GM21825 (cell line): ENCODE measurements around the gene CEBPB.
"Not testable (repeated sequence)": the region's sequence is repeated elsewhere in the genome, so short reads cannot be mapped to it uniquely, and the experiment has no call there.

Source experiments
- ATAC-seq: cut with Tn5 transposase; IDR thresholded peaks from one replicate; pipeline ENCODE4 v1.9.1; 2021; ENCODE audit warnings: mild to moderate bottlenecking, moderate library complexity; ENCODE audit not compliant: unreplicated experiment

The CEBPB gene

DNA sequence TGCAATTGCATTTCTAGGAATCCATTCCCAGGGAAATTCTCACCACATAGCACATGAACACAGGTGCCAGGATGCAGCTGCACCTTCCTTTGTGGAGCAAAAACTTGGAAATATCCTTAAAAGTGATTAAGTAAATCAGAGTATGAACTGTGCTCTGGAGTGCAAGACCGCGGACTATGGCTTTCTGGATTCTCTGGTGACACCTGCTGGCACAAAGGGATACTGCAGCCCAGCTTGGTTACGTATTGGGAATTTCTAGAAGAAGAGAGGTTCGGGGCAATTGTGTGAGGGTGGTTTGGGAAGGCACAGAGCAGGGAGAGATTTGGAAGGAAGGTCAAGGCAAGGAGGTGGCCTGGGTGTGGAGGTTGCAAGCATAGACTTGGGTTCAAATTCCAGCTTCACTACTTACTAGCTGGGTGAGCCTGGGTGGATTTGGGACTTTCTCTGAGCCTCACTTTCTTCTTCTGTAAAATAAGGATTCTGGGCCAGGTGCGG is 21.3 kb upstream of the CEBPB start:
- no peak for ATAC-seq

DNA sequence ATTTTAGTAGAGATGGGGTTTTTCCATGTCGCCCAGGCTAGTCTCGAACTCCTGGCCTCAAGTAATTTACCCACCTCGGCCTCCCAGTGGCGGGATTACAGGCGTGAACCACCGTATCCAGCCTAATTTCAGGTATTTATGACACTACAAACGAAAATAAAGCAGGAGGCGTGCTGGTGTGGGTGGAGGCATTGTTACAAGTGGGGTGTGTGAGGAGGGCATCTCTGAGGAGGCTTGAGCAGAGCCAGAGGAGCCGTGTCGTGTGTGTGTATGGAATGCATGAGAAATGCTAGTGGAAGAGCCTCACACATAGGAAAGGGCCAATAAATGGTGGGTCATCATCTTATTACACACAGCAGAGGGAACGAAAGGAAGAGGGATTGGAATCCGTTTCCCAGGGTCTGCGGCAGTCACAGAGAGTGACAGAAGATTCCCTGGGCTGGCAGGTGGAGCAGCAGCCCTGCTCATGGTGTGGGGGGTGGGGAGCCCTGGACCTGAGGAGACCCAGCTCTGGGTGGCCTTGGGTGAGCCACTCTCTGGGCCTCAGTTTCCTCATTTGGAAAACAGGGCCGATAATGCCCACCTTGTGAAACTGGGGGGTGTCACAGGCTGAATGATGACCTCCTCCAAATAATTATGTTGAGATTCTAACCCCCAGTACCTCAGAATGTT is 19.9 kb upstream of the CEBPB start:
- ATAC-seq: no peak

DNA sequence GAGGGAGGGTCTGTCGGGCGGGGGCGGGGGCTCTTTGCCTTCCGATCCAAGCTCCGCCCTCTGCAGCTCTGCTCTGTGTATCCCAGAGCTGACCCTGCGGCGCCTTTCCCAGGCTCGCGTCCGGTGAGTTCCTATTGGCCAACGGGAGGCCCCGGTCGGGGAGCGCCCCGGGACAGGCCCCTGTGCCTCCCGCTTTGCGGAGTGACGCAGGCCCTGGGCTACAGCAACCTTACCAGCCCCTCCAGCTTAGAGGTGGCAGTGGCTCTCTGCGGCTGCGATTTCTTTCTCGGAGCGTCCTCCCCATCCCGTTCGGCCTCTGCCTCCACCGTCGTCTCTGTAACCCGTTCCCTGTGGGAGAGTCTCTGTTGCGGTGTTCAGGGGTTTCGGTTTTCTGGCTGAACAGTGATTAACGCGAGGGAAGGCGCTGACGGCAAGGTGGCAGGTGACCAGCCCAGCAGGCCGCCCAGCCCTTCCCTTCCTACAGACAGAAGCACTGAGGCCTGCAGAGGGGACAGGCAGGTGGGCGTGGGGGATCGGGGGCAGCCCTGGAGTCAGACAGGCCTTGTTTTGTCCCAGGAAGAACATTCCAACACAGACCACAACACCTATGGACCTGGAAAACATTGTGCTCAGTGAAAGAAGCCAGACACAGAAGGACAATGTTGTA is 18.1 kb upstream of the CEBPB start:
- ATAC-seq: no peak

DNA sequence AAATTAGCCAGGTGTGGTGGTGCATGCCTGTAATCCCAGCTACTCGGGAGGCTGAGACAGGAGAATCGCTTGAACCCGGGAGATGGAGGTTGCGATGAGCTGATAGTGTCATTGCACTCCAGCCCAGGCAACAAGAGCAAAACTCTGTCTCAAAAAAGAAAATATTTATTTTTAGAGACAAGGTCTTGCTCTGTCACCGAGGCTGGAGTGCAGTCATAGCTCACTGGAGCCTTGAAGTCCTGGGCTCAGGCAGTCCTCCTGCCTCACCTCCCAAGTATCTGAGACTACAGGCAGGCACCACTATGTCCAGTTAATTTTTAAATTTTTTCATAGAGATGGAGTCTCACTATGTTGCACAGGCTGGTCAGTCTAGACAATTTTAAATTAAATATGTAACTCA is 16.2 kb upstream of the CEBPB start:
- no peak for ATAC-seq

DNA sequence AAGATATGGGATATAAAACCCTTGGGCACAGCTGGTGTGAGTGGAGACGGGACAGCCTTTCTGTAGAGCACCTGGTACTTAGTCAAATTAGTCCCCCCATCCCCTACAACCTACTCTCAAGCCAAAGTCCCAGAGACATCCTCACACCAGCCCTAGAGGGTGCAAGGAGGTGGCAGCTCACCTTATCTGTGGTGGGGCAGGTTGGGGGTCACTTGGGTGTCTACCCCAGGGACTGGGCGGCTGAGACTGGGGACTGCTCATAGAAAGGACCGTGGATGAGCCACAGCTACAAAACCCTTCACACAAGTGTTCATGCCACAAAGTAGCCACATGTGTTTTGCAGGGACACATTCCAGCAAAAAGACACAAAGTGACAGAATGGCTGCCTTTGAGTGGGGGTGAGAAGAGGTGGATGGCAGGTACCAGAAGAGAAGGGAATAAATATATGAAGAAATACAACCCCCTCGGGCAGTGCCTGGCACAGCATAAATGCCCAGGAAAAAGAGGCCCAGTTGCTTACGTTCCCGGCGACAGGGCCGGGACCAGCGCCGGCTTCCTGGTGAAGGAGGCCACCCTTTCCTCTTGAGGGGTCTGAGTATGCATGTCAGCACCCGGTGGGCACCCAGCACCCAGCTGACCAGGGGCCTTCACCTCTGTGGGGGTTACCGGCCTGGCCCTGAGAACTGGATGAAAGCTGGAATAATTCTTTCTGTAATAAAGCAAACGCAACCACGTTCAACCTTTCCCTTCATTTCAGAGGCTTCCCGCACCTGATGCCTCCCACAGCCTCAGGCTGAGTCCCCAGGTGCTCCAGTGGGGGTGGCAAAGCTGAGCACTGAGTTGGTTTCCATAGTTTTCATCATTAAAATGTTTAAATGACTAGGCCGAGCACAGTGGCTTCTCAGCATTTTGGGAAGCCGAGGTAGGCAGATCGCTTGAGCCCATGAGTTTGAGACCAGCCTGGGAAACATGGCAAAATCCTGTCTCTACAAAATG is 14.4 kb upstream of the CEBPB start:
- ATAC-seq: no peak

DNA sequence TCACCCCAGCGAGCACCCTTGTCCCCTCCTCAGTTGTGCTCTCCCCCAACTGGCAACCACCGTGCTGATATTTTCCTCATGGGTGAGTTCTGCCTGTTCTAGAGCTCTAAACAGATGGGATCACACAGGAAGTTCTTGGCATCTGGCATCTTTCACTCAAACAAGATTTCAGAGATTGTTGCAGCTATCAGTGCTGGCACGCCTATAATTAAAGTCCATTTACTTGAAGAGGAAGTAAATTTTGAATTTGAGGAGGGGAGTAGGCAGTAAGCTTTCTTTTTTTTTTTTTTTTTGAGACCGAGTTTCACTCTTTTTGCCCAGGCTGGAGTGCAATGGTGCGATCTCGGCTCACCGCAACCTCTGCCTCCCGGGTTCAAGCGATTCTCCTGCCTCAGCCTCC is 12.0 kb upstream of the CEBPB start:
- ATAC-seq: not testable (repeated sequence)

DNA sequence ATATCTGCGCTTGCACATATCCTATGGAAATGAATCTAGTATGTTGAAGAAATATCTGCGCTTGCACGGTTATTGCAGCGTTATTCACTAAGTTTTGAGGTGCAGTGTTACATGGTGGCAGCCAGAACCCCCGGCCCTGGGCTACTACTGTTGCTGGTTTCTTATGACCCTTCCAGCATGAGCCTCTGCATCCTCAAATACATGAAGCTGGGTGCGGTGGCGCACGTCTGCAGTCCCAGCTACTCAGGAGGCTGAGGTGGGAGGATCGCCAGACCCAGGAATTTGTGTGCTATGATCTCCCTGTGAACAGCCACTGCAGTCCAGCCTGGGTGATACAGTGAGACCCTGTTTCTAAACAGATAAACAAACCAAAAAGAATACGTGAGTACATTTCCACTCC is 9.3 kb upstream of the CEBPB start:
- no peak for ATAC-seq

DNA sequence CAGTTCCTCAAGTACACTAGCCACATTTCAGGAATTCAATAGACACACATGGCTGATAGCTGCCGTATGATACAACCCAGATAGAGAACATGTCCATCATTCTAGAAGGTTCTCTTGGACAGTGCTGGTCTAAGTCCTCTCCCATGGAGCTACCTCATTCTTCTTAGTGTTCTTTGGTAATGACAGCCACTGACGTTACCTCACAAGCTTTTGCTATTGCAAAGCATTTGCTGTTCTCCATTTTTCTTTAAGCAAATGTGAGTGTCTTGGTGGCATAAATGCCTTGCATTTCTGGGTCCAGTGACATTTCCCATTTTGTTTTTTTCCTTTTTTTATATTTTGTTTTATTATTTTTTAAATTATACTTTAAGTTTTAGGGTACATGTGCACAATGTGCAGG is 8.3 kb upstream of the CEBPB start:
- no peak for ATAC-seq

DNA sequence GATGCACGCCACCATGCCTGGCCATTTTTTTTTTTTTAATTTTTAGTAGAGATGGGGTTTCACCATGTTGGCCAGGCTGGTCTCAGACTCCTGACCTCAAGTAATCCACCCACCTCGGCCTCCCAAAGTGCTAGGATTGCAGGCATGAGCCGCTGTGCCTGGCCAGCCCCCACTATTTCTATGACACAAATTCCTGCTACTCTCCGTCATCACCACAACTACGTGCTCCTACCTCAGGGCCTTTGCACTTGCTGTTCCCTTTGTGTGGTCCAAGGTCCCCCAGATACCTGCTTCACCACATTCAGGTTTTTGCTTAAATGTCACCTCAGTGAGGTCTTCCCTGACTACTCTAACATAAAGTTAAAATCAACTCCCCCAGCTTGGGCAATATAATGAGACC is 5.2 kb upstream of the CEBPB start:
- no peak for ATAC-seq

DNA sequence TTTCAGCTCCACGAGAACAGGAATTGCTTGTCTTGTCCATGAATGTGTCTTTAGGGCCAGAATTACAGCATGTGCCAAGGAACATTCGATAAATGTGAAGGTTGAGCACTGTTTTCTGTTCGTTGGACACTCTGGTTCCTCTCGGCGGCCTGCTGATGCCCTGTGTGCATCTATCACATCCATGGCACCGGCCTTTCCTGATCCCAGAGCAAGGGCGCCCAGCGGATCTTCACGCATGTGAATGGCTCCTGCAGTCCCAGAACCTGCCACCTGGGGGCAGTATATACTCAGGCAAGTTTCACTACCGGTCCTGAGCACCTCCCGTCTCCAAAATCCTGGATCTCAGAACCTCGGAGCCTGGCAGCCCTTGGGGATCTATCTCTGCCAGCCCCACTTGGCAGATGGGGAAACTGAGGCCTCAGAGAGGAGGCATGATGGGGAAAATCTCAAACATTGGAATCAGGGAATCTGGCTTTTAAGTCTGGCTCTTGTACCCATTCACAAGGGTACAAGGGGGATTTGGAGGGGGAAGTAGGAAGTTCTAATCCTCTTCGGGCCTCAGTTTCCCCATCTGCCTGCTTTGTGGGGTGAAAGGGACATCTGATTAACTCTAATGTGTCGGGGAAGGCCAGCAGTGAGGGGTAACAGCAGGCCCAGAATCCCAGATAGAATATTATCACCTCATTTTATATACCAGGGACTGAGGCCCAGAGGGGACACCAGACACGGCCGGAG is 4.3 kb upstream of the CEBPB start:
- ATAC-seq: no peak

DNA sequence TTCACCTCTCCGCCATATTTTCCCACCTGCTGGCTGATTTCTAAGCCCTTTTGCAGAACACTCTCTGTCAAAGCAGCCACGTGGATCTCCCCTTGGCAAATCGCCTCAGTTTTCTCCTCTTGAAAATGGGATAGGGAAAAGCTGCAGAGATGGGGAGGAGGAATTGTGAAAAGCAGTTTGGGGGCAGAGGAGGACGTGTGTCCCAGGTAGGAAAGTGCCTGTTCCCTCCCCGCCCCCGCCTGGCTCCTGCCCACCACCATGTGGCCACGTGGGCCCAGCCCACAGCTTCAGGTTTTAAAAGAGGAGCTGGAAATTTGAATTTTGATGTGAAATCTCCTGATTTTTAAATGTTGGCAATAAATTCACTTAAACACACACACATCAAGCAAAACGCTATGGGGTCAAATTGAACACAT is 3.6 kb upstream of the CEBPB start:
- no peak for ATAC-seq

DNA sequence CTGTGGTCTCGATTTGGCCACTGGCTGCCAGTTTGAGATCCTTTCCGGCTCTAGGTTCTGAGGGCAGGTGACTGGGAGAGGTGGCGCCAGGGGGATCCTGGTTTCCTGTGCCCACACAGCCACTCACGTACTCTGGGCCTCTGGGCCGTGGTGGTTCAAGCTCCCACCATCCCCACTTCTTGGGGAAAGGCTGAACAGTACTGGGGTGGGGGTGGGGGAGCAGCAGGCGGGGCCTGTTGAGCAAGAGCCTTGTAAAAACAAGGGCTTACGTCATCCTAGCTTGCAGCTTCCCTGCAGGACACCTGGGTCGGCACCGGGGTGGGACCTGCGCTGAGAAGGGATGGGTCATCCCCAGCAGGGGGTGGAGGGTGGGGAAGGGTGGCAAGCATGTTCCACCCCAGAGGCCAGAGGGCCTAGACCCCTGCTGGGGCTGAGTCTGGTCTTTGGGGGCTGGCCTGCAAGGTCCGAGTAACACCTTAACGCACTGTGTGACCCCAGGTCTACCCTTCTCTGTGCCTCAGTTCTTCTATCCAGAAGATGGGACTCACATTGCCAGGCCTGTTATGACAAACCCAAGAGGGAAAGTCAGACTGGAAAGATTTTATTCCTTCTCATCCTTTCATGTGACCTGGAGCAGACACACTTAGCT is 3.1 kb upstream of the CEBPB start:
- no peak for ATAC-seq

DNA sequence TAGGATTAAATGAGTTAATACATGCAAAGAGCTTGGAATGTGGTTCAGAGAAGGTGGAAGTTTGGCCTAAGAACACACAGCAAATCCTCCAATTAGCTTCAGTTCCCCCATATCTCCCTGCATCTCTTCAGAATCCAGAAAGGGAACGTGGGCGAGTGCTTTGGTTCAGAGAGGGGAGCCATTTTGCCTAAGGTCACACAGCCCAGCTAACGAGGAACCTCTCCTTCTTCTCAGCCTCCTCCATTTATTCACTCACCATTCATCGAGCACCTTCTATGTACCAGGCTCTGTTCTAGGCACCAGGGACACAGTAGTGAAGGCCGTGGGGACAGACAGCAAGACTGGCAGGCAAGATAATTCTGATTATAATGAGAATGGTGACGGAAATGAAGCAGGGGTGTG is 2.3 kb upstream of the CEBPB start:
- ATAC-seq: no peak

DNA sequence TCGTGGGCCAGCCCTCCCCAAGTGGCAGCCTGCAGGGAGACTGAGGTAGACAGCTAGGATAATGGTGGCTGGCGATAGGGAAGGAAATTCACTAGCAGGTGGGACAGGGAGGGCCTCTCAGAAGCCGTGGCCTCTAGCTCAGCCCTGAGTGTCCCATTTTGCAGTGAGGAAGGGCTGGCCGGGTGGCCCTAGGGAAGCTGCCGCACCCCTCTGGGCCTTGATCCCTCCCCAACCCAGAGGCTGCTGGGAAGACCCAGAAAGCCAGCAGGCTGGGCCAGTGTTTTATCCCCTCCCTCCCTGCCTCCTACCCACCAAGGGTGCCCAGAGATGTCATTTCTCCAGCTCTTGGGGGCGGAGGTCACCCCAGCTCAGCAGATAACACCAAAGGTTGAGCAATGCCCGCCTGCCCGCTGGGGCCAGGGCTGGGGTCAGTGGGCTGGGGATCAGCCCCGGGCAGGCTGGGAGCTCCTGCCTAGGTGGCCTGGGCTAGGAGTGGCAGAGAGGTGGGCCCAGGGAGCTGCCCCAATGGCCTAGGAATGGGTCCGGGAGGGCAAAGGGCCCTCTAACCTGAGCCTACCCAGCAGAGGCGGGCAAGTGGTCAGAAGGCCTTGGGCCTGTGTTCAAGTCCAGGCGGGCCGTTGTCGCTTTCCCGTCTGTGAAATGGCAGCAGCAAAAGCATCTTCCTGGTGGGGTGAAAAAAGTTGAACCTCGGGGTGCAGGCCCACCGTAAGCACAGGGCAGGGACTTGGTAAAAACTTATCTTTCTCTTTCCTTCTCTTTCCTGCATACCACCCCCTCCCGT is 1.6 kb upstream of the CEBPB start:
- no peak for ATAC-seq

DNA sequence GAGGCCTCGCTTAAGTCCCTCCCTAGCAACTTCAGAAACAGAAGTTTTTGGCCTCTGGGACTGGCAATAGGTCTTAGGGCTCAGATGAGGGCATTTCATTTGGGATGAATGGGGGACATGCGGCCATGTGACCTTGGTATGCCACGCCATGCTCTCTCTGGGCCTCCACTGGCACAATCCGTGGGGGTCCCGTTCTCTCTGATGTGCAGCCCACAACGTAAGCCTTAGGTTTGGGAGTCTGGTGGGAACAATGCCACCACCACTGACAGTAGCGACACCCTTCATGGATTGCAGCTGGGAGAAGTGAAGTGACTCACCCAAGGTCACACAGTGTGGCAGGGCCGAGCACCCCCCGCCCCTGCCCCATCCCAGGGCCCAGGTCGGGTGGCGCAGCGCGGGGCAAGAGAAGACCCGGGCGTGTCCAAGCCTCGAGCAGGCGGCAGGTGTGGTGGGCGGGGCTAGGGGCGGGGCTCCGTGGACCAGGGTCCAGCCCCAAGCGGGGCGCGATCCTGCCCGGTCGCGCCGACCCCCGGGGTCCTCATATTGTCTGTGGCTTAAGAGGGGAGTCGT is 864 bp upstream of the CEBPB start:
- no peak for ATAC-seq

DNA sequence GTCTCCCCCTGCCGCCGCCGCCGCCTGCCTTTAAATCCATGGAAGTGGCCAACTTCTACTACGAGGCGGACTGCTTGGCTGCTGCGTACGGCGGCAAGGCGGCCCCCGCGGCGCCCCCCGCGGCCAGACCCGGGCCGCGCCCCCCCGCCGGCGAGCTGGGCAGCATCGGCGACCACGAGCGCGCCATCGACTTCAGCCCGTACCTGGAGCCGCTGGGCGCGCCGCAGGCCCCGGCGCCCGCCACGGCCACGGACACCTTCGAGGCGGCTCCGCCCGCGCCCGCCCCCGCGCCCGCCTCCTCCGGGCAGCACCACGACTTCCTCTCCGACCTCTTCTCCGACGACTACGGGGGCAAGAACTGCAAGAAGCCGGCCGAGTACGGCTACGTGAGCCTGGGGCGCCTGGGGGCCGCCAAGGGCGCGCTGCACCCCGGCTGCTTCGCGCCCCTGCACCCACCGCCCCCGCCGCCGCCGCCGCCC is 474 bp downstream of the CEBPB start:
- ATAC-seq: peak; percentile 6

DNA sequence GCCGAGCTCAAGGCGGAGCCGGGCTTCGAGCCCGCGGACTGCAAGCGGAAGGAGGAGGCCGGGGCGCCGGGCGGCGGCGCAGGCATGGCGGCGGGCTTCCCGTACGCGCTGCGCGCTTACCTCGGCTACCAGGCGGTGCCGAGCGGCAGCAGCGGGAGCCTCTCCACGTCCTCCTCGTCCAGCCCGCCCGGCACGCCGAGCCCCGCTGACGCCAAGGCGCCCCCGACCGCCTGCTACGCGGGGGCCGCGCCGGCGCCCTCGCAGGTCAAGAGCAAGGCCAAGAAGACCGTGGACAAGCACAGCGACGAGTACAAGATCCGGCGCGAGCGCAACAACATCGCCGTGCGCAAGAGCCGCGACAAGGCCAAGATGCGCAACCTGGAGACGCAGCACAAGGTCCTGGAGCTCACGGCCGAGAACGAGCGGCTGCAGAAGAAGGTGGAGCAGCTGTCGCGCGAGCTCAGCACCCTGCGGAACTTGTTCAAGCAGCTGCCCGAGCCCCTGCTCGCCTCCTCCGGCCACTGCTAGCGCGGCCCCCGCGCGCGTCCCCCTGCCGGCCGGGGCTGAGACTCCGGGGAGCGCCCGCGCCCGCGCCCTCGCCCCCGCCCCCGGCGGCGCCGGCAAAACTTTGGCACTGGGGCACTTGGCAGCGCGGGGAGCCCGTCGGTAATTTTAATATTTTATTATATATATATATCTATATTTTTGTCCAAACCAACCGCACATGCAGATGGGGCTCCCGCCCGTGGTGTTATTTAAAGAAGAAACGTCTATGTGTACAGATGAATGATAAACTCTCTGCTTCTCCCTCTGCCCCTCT is 1.1 kb downstream of the CEBPB start:
- peak; percentile 29 for ATAC-seq
